Measurements from ENCODE around the gene GRID1.

GRCh38 chr10:86308056-86308455, 58.5 kb downstream of the GRID1 start:
- TF ChIP-seq STAT1 (conservative IDR thresholded peaks at IDR 0.05): no peak
- no peak for TF ChIP-seq EP300 (IDR thresholded peaks at IDR 0.05; ENCODE audit: borderline replicate concordance in 1 of 2, control insufficient read depth in 1 of 2, low read depth in 2 of 2, low read length in 2 of 2)
- TF ChIP-seq TBL1XR1 (IDR thresholded peaks at IDR 0.05; ENCODE audit: low read depth, low read length): no peak
- no peak for TF ChIP-seq SMAD1 (IDR thresholded peaks at IDR 0.05; ENCODE audit: low read depth, partially characterized antibody)
